Measurements from ENCODE around the gene TRPV5. TPM values are rescaled to one million over a fixed set of nuclear protein-coding genes. Genes with fewer than 3 reads are reported as not detected.

Gene TRPV5
- total and polyA plus RNA-seq, 8 donors: not detected

DNA sequence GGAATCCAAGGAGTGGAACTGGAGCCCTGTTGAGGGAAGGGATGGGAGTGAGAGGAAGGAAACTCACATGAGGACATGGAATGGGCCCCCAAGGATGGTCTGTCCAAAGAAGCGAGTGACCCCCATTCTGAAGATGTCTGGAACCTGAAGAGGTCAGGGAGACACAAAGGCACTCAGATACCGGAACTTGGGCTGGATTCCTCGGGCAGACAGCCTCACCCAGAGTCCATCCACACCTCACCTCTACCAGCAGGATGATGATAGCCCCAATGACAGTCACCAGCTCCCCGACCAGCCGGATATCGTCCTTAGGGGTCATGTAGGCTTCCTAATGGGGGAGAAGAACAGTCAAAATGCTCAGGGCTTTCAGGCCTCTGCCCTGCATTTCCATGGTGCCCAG lies 58.7 kb downstream of the TRPV5 start:
- WGBS, 5 donors: 89 to 96% (median 95%) methylated on average over 6 of the region's 6 CpGs
- Histone ChIP-seq H3K27ac (no peak overlapping the region), H3K4me3 (no peak overlapping the region), H3K27me3 (no peaks in the 10 kb centered on the region), H3K9me3 (no peaks in the 10 kb centered on the region), H3K36me3 (peaks cover 0 to 27% (median 23%) of the 10 kb centered on the region in 4 donors), H3K4me1 (no peaks in the 10 kb centered on the region)
- TF ChIP-seq POLR2A (IDR thresholded peaks at IDR 0.05) (no peak), EP300 (IDR thresholded peaks at IDR 0.05) (no peak), POLR2AphosphoS5 (IDR thresholded peaks at IDR 0.05) (no peak), CTCF (IDR thresholded peaks at IDR 0.05) (no peak)
- peak in 1 of 2 donors; percentile 17 for DNase-seq
- intact Hi-C loops (cut with DNase I; ENCODE audit: low total_unique reads): no loop called here

DNA sequence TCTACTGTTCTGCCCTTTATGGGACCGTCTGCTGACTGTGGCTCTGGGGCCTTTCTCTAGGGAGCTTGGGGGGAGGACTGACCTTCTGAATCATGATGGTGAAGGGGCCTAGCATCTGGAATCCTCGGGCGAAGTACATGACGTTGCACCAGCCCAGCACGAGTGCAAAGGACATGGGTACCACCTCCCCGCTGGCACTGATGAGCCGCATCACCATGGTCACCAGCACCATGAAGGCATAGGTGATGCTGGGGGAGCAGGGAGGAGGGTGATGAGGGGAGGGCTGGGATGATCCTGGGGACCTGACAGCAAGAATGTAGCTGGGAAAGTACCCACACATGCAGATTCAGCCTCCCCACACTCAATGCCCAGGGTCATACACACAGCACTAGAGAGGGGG lies 59.1 kb downstream of the TRPV5 start:
- Histone ChIP-seq H3K27ac (no peak overlapping the region), H3K9me3 (no peaks in the 10 kb centered on the region), H3K27me3 (no peaks in the 10 kb centered on the region), H3K4me3 (no peak overlapping the region), H3K36me3 (peaks cover 0 to 28% (median 24%) of the 10 kb centered on the region in 4 donors), H3K4me1 (no peaks in the 10 kb centered on the region)
- DNase-seq: peak in 1 of 2 donors; percentile 17
- TF ChIP-seq POLR2AphosphoS5 (IDR thresholded peaks at IDR 0.05) (no peak), CTCF (IDR thresholded peaks at IDR 0.05) (no peak), POLR2A (IDR thresholded peaks at IDR 0.05) (no peak), EP300 (IDR thresholded peaks at IDR 0.05) (no peak)
- WGBS, 5 donors: 84 to 94% (median 91%) methylated on average over 7 of the region's 7 CpGs
- intact Hi-C loops (cut with DNase I; ENCODE audit: low total_unique reads): no loop called here

- H3K9me3 ChIP-seq: no peaks in the 10 kb centered on the region
- no peak for TF ChIP-seq CTCF (IDR thresholded peaks at IDR 0.05)
- no peak for TF ChIP-seq EP300 (IDR thresholded peaks at IDR 0.05)
- no peak for TF ChIP-seq POLR2AphosphoS5 (IDR thresholded peaks at IDR 0.05)
- no peak for TF ChIP-seq POLR2A (IDR thresholded peaks at IDR 0.05)
- H3K27me3 ChIP-seq: no peaks in the 10 kb centered on the region
- 76 to 86% (median 79%) methylated on average over 5 of the region's 5 CpGs for WGBS, 5 donors
- intact Hi-C loops (cut with DNase I; ENCODE audit: low total_unique reads): no loop called here
- H3K36me3 ChIP-seq: peaks cover 0 to 28% (median 24%) of the 10 kb centered on the region in 4 donors
- H3K27ac ChIP-seq: no peak overlapping the region
- H3K4me1 ChIP-seq: no peaks in the 10 kb centered on the region
- no peak overlapping the region for H3K4me3 ChIP-seq
- DNase-seq: no peak
These were observed 59.7 kb downstream of the TRPV5 start for GRCh38 chr7:142873871-142874270.

DNA sequence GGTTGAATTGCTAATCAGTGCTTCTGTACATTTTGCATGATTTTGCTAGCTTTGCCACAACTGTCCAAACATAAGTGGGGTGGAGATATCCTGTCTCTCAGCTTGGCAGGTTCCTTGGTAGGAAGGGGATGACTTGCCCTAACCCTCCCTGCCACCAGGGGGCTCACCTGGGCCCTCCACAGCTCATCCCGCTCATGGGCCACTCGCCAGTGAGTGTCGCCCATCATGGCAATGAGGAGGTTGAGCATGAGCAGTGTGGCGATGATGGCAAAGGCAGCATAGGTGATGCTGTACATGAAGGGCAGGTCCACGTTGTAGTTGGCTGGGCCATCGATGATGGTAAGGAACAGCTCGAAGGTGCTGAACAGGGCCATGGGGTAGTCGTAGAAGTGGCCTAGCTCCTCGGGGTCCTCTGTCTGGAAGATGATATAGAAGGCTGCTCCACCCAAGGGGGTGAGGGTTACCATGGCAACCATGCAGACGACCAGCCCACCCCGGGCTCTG lies 60.2 kb downstream of the TRPV5 start:
- intact Hi-C loops (cut with DNase I; ENCODE audit: low total_unique reads): no loop called here
- 75 to 80% (median 77%) methylated on average over 11 of the region's 11 CpGs for WGBS, 5 donors

More for the DNA sequence above, 60.2 kb downstream of the TRPV5 start:
- Histone ChIP-seq H3K36me3 (peaks cover 0 to 32% (median 24%) of the 10 kb centered on the region in 4 donors), H3K27ac (no peak overlapping the region), H3K4me3 (no peak overlapping the region), H3K9me3 (no peaks in the 10 kb centered on the region), H3K4me1 (no peaks in the 10 kb centered on the region), H3K27me3 (no peaks in the 10 kb centered on the region)
- TF ChIP-seq POLR2A (IDR thresholded peaks at IDR 0.05) (no peak), CTCF (IDR thresholded peaks at IDR 0.05) (peak in 4 of 7 experiments; percentile 45 to 52 (median 46))
- peak; percentile 26 to 50 for DNase-seq
